RWPE2 (cell line): ENCODE data around the gene NCAN.
"Not testable (repeated sequence)": the region's sequence is repeated elsewhere in the genome, so short reads cannot be mapped to it uniquely, and the experiment has no call there.

Source experiments
- ATAC-seq: fragments of 200-7000 bp; cut with Tn5 transposase; 3 replicates; pipeline ENCODE4 v1.9.1; 2021; ENCODE audit warnings: low read depth
- DNase-seq: peaks from one replicate; pipeline ENCODE4 v3.0.0-alpha.2; 2020; ENCODE audit warnings: low spot score
- H3K27ac ChIP-seq: fragments of 450-650 bp; 2 replicates; pipeline ENCODE4 v1.5.1; 2017; ENCODE audit warnings: mild to moderate bottlenecking; ENCODE audit not compliant: poor library complexity, severe bottlenecking
- H3K27me3 ChIP-seq: fragments of 250-450 bp; sonication (Bioruptor Pico); 2 replicates; pipeline ENCODE4 v1.5.1; 2021; ENCODE audit warnings: mild to moderate bottlenecking, moderate library complexity; ENCODE audit not compliant: insufficient read depth, poor library complexity, severe bottlenecking
- H3K36me3 ChIP-seq: fragments of 250-450 bp; sonication (Bioruptor Pico); 2 replicates; pipeline ENCODE4 v1.5.1; 2020; ENCODE audit warnings: low read depth, mild to moderate bottlenecking, moderate library complexity
- H3K4me1 ChIP-seq: fragments of 250-450 bp; sonication (Bioruptor Pico); 2 replicates; pipeline ENCODE4 v1.5.1; 2021; ENCODE audit warnings: mild to moderate bottlenecking, moderate library complexity; ENCODE audit not compliant: insufficient read depth, poor library complexity, severe bottlenecking
- H3K4me3 ChIP-seq: fragments of 250-450 bp; sonication (Bioruptor Pico); 2 replicates; pipeline ENCODE4 v1.5.1; 2021; ENCODE audit warnings: mild to moderate bottlenecking, moderate library complexity; ENCODE audit not compliant: severe bottlenecking
- H3K9me3 ChIP-seq: fragments of 250-450 bp; sonication (Bioruptor Pico); 2 replicates; pipeline ENCODE4 v1.5.1; 2021; ENCODE audit warnings: mild to moderate bottlenecking, moderate library complexity; ENCODE audit not compliant: severe bottlenecking
- TF ChIP-seq, protein P1 (sequence below): fragments of 450-650 bp; IDR thresholded peaks from one replicate; pipeline ENCODE4 v1.5.1; 2017; ENCODE audit warnings: mild to moderate bottlenecking, moderate library complexity; ENCODE audit not compliant: poor library complexity, severe bottlenecking

NCAN gene

DNA sequence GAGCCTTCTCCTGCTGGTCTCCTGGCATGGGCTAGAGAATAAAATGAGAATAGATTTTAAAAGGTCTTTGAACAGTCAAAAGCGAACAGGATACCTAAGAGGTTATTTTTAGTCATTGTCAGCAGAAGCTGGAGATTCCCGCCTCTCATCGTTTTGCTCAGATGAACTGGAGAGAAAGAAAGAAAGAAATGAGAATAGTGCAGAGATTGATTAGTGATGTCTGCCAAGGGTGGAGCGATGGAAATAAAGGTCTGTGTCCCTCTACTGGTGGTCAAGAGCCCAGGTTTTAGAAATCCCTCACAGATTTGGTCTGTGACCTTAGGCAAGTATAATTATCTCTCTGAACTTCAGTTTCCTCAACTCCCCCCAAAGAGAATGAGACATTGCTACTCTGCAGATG, 5.3 kb downstream of the NCAN start:
- H3K9me3 ChIP-seq, result no peaks in the 10 kb centered on the region
- DNase-seq (no peak), ATAC-seq (no peak)
- TF ChIP-seq, protein P1, sequence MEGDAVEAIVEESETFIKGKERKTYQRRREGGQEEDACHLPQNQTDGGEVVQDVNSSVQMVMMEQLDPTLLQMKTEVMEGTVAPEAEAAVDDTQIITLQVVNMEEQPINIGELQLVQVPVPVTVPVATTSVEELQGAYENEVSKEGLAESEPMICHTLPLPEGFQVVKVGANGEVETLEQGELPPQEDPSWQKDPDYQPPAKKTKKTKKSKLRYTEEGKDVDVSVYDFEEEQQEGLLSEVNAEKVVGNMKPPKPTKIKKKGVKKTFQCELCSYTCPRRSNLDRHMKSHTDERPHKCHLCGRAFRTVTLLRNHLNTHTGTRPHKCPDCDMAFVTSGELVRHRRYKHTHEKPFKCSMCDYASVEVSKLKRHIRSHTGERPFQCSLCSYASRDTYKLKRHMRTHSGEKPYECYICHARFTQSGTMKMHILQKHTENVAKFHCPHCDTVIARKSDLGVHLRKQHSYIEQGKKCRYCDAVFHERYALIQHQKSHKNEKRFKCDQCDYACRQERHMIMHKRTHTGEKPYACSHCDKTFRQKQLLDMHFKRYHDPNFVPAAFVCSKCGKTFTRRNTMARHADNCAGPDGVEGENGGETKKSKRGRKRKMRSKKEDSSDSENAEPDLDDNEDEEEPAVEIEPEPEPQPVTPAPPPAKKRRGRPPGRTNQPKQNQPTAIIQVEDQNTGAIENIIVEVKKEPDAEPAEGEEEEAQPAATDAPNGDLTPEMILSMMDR, result no peak
- H3K4me3 ChIP-seq, result no peak overlapping the region
- H3K36me3 ChIP-seq, result no peaks in the 10 kb centered on the region
- H3K4me1 ChIP-seq, result no peaks in the 10 kb centered on the region
- peaks cover 15% of the 10 kb centered on the region for H3K27me3 ChIP-seq
- no peak overlapping the region for H3K27ac ChIP-seq

DNA sequence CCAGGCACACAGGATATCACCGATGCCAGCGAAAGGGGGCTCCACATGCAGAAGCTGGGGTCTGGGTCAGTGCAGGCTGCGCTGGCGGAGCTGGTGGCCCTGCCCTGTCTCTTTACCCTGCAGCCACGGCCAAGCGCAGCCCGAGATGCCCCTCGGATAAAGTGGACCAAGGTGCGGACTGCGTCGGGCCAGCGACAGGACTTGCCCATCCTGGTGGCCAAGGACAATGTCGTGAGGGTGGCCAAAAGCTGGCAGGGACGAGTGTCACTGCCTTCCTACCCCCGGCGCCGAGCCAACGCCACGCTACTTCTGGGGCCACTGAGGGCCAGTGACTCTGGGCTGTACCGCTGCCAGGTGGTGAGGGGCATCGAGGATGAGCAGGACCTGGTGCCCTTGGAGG, 7.2 kb downstream of the NCAN start:
- no peak overlapping the region for H3K27ac ChIP-seq
- H3K27me3 ChIP-seq, result peaks cover 5% of the 10 kb centered on the region
- no peaks in the 10 kb centered on the region for H3K9me3 ChIP-seq
- no peaks in the 10 kb centered on the region for H3K36me3 ChIP-seq
- ATAC-seq, result no peak
- DNase-seq, result no peak
- no peak overlapping the region for H3K4me3 ChIP-seq
- H3K4me1 ChIP-seq, result no peaks in the 10 kb centered on the region
- TF ChIP-seq, protein P1, result no peak

DNA sequence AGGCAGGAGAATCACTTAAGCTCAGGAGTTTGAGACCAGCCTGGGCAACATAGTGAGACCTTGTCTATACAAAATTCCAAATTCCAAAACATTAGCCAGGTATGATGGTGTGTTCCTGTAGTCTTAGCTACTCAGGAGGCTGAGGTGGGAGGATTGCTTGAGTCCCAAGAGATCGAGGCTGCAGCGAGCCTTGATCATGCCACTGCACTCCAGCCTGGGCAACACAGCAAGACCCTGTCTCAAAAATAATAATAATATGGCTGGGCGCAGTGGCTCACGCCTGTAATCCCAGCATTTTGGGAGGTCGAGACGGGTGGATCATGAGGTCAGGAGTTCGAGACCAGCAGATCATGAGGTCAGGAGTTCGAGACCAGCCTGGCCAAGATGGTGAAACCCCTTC, 9.2 kb downstream of the NCAN start:
- not testable (repeated sequence) for H3K27ac ChIP-seq, DNase-seq, H3K36me3 ChIP-seq, H3K4me1 ChIP-seq, H3K4me3 ChIP-seq, H3K9me3 ChIP-seq, ATAC-seq, H3K27me3 ChIP-seq

DNA sequence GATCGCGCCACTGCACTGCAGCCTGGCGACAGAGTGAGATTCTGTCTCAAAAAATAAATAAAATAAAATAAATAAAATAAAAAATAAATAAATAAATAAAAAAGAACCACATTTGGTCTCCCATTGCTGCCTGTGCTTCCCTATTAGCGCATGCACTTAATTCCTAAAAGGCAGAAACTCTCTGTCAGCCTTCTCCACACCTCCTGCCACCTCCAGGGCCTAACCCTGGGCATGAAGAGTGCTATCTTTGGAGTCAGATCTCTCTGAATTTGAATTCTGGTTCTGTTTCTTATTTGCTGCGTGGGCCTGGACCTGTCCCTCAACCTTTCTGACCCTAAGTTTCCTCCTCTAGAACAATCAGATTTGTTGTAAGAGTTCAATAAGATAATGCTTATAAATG, 11.3 kb downstream of the NCAN start:
- Histone ChIP-seq H3K9me3 (no peaks in the 10 kb centered on the region), H3K4me1 (no peaks in the 10 kb centered on the region), H3K27ac (no peak overlapping the region), H3K36me3 (no peaks in the 10 kb centered on the region), H3K27me3 (peaks cover 7% of the 10 kb centered on the region), H3K4me3 (no peak overlapping the region)
- DNase-seq (no peak), ATAC-seq (no peak)
- TF ChIP-seq, protein P1, result no peak

DNA sequence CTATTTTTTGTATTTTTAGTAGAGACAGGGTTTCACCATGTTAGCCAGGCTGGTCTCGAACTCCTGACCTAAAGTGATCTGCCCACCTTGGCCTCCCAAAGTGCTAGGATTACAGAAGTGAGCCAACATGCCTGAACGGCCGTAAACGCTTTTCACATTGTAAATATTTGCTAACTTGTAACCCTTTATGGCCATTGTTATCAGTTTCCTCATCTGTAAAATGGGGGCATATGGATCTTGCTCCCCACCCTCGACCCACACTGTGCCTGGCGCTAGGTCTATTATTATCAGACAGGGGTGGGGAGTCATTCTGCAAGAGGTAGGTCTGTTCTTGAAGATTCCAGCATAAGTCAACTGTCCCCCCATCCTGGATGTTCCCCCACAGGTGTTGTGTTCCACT, 11.9 kb downstream of the NCAN start:
- Histone ChIP-seq H3K27ac (no peak overlapping the region), H3K9me3 (no peaks in the 10 kb centered on the region), H3K27me3 (peaks cover 7% of the 10 kb centered on the region), H3K4me3 (no peak overlapping the region), H3K4me1 (no peaks in the 10 kb centered on the region), H3K36me3 (no peaks in the 10 kb centered on the region)
- ATAC-seq (no peak), DNase-seq (no peak)
- TF ChIP-seq, protein P1, result no peak
